ENCODE measurements around the gene CTNNBIP1.
"Not testable (repeated sequence)": the region's sequence is repeated elsewhere in the genome, so short reads cannot be mapped to it uniquely, and the experiment has no call there.

CTNNBIP1 gene

GRCh38 chr1:9805006-9805508 lies 105.0 kb downstream of the CTNNBIP1 start:
- no peak for TF ChIP-seq CTCF (IDR thresholded peaks at IDR 0.05; ENCODE audit: low read depth, low read length, missing control alignments)
- DNase-seq (ENCODE audit: extremely low read depth, low read depth): no peak
- H3K4me3 ChIP-seq (replicated peaks; ENCODE audit: low read depth, low read length): no peak overlapping the region

- DNase-seq (ENCODE audit: extremely low read depth, low read depth); H3K4me3 ChIP-seq (replicated peaks; ENCODE audit: low read depth, low read length): not testable (repeated sequence)
Measured at GRCh38 chr1:9803003-9803918, 106.8 kb downstream of the CTNNBIP1 start.

DNA sequence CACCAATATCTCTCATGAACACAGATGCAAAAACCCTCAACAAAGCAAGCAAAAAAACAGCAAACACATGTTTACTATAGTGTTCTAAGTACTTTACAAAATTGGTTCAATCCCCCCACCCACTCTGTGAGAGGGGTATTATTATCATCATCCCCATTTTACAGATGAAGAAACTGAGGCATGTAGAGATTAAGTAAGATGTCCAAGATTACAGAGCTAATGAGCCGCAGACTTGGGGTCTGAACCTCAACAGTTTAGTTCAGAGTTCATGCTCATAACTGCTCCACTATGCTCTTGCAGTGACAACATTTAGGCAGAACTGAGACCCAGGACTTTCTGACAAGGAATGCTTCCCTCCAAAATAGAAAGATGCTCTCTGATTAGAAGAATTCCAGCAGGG lies 108.2 kb downstream of the CTNNBIP1 start:
- TF ChIP-seq CTCF (IDR thresholded peaks at IDR 0.05; ENCODE audit: low read depth, low read length, missing control alignments): no peak
- DNase-seq (ENCODE audit: extremely low read depth, low read depth): no peak
- H3K4me3 ChIP-seq (replicated peaks; ENCODE audit: low read depth, low read length): no peak overlapping the region

All from HFF-Myc (cell line).